Stomach (tissue), 9 donors: ENCODE data around the gene GALR3. TPM values are rescaled to one million over a fixed set of nuclear protein-coding genes. Genes with fewer than 3 reads are reported as not detected.

Source experiments
- DNase-seq, 2 donors: peaks; one replicate each; pipeline versions ENCODE4 v3.0.0 to v3.0.0-alpha.2; 2013 to 2019
- H3K27ac ChIP-seq, 5 donors: fragments of 200-600 bp in 4 of 5; sonication (generic) in 4 of 5; one replicate each; pipeline ENCODE4 v1.5.1; 2013 to 2019; ENCODE audit warnings: mild to moderate bottlenecking in 1 of 5, moderate library complexity in 1 of 5
- H3K27me3 ChIP-seq, 3 donors: fragments of 200-600 bp; sonication (generic); one replicate each; pipeline ENCODE4 v1.5.1; 2017 to 2019; ENCODE audit warnings: mixed run types in 1 of 3
- H3K36me3 ChIP-seq, 4 donors: fragments of 200-600 bp; sonication (generic); 1 replicate in 3 of 4; 2 replicates in 1 of 4; pipeline ENCODE4 v1.5.1; 2016 to 2019
- H3K4me1 ChIP-seq, 4 donors: fragments of 200-600 bp; sonication (generic); one replicate each; pipeline ENCODE4 v1.5.1; 2016 to 2019
- H3K4me3 ChIP-seq, 4 donors: fragments of 200-600 bp; sonication (generic) in 3 of 4; one replicate each; pipeline ENCODE4 v1.5.1; 2016 to 2019; ENCODE audit warnings: mild to moderate bottlenecking in 1 of 4
- H3K9me3 ChIP-seq, 4 donors: fragments of 200-600 bp; sonication (generic); one replicate each; pipeline ENCODE4 v1.5.1; 2016 to 2019
- CTCF ChIP-seq, 7 experiments: fragments of 450-650 bp in 4 of 7; fragments of 200-600 bp in 3 of 7; sonication (generic) in 3 of 7; IDR thresholded peaks; one replicate each; pipeline ENCODE4 v1.5.1; 2016 to 2019; ENCODE audit warnings: antibody characterized with exemption in 7 of 7, control low read depth in 2 of 7, mild to moderate bottlenecking in 1 of 7
- EP300 ChIP-seq: sonication (generic); formaldehyde crosslinking; IDR thresholded peaks from one replicate; pipeline ENCODE4 v1.6.1; 2017; ENCODE audit warnings: antibody characterized with exemption
- POLR2A ChIP-seq, 4 donors: fragments of 450-650 bp; IDR thresholded peaks; one replicate each; pipeline ENCODE4 v1.6.1; 2016; ENCODE audit warnings: antibody characterized with exemption in 4 of 4, control low read depth in 2 of 4, mild to moderate bottlenecking in 1 of 4, moderate library complexity in 1 of 4
- POLR2AphosphoS5 ChIP-seq, 3 donors: sonication (generic); formaldehyde crosslinking; IDR thresholded peaks; one replicate each; pipeline ENCODE4 v1.6.1; 2016; ENCODE audit warnings: antibody characterized with exemption in 3 of 3
- WGBS, 5 donors: extraction: QIAGEN DNeasy Blood & Tissue Kit in 3 of 5; methylation state at CpG; one replicate each; pipeline versions ENCODE4 v1.1.5 to v1.1.7; 2013 to 2018; 5-methylcytosine and 5-hydroxymethylcytosine counted together
- intact Hi-C: fragments of 100-400 bp; cut with DNase I; formaldehyde crosslinking; loops from one replicate; pipeline ENCODE4 v1.15.1; 2023; ENCODE audit warnings: low total_unique reads
- polyA plus RNA-seq, 3 donors: library from polyadenylated mRNA; stranded (reverse); fragments of 200-250 nt; gene quantifications; one replicate each; pipeline ENCODE4 v1.2.3, GENCODE V29; 2013
- total RNA-seq, 5 donors: library from RNA; depleted of rRNA; stranded (reverse); fragments of >200 nt; gene quantifications; one replicate each; pipeline versions ENCODE4 v1.1.0 to v1.2.3, GENCODE V29; 2014 to 2016
- donor health status: healthy with polysubstance abuse.
- donor health status: Bipolar disorder and iron deficiency.
- donor health status: healthy.

GALR3 gene
- total and polyA plus RNA-seq, 8 donors, result not detected

- peaks cover 40 to 68% (median 65%) of the 10 kb centered on the region in 4 donors for H3K36me3 ChIP-seq
- TF ChIP-seq POLR2A (IDR thresholded peaks at IDR 0.05) (no peak), CTCF (IDR thresholded peaks at IDR 0.05) (no peak), POLR2AphosphoS5 (IDR thresholded peaks at IDR 0.05) (no peak), EP300 (no peak)
- no peak overlapping the region for H3K4me3 ChIP-seq
- 56 to 76% (median 70%) methylated on average over 5 of the region's 5 CpGs for WGBS, 5 donors
- H3K27ac ChIP-seq, result no peak overlapping the region
- intact Hi-C loops, result no loop called here
- H3K4me1 ChIP-seq, result peaks cover 28 to 71% (median 59%) of the 10 kb centered on the region in 4 donors
- no peaks in the 10 kb centered on the region for H3K27me3 ChIP-seq
- no peak for DNase-seq
- no peaks in the 10 kb centered on the region for H3K9me3 ChIP-seq
Measured at GRCh38 chr22:37852418-37852817, 29.2 kb downstream of the GALR3 start.

DNA sequence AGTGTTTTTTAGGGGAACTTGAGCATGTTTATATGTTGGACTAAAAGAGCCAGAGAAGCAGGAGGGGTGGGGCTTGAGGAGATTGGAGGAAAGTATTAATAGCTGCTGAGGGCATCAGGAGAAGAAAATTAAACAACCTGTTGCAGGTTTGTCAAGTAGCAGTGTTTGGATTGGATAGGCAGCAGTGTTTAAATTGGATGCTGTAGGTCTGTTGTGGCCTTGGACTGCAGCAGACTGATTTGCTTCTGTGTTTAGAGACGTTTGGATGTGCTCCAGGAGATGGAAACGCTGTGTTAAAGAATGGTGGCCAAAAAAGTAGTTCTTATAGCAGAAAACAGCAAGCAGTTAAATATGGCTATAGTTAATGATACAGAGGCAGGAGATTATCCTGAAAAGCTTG, 31.8 kb downstream of the GALR3 start:
- Histone ChIP-seq H3K27me3 (no peaks in the 10 kb centered on the region), H3K4me1 (peaks cover 18 to 64% (median 47%) of the 10 kb centered on the region in 4 donors), H3K27ac (peak overlapping the region; percentile 16 to 80 (median 37)), H3K9me3 (no peaks in the 10 kb centered on the region), H3K36me3 (peaks cover 61 to 93% (median 90%) of the 10 kb centered on the region in 4 donors), H3K4me3 (no peak overlapping the region)
- WGBS, 5 donors, result 15 to 24% (median 20%) methylated on average over 2 of the region's 2 CpGs
- DNase-seq, result peak in 1 of 2 donors; percentile 40
- TF ChIP-seq POLR2AphosphoS5 (IDR thresholded peaks at IDR 0.05) (peak in 1 of 3 donors; percentile 4), CTCF (IDR thresholded peaks at IDR 0.05) (no peak), POLR2A (IDR thresholded peaks at IDR 0.05) (no peak)
- intact Hi-C loops, result no loop called here

- DNase-seq, result no peak
- peaks cover 18 to 64% (median 47%) of the 10 kb centered on the region in 4 donors for H3K4me1 ChIP-seq
- intact Hi-C loops, result no loop called here
- WGBS, 5 donors, result 84 to 95% (median 89%) methylated on average over 2 of the region's 2 CpGs
- H3K36me3 ChIP-seq, result peaks cover 64 to 98% (median 95%) of the 10 kb centered on the region in 4 donors
- no peak overlapping the region for H3K4me3 ChIP-seq
- H3K27me3 ChIP-seq, result no peaks in the 10 kb centered on the region
- TF ChIP-seq CTCF (IDR thresholded peaks at IDR 0.05), result no peak
- TF ChIP-seq POLR2AphosphoS5 (IDR thresholded peaks at IDR 0.05), result no peak
- TF ChIP-seq EP300, result no peak
- TF ChIP-seq POLR2A (IDR thresholded peaks at IDR 0.05), result no peak
- no peaks in the 10 kb centered on the region for H3K9me3 ChIP-seq
- H3K27ac ChIP-seq, result peak overlapping the region in 3 of 5 donors; percentile 28 to 65 (median 46)
Measured at GRCh38 chr22:37855462-37855861, 32.3 kb downstream of the GALR3 start.

DNA sequence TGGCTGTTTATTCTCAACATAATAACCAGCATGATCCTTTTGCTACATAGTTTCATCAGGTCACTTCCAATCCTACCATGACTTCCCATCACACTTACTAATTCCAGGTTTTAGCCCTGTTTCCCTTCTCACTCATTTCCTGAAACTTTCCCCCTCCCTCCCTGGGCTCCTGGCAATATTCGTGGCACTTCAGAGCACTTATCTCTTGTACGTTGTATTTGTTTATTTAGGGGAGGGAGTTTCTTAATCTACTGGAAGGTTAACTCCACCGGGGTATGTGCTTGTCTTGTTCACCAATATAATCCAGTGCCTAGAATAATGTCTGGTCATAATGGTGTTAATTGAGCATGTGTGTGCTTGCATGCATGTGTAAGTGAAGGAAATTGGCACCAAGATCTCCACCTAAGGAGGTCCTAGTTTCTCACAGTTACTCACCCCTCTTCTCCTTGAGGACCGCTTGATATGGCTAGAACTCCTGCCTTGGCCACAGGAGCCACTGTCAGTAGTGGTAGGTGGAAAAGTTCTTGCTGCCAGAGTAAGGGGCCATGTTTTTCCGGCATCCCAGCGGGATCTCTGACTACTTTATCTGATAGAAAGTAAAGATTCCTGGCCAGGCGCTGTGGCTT, 37.7 kb downstream of the GALR3 start:
- peaks cover 63 to 100% (median 99%) of the 10 kb centered on the region in 4 donors for H3K36me3 ChIP-seq

More for the DNA sequence above, 37.7 kb downstream of the GALR3 start:
- no peaks in the 10 kb centered on the region for H3K27me3 ChIP-seq
- intact Hi-C loops, result loop anchor here (5.0 kb wide), 1 partner anchor 44 kb away; no protein-coding TSS in a partner anchor
- peak overlapping the region; percentile 8 to 63 (median 50) for H3K27ac ChIP-seq
- peak in 1 of 2 donors; percentile 37 for DNase-seq
- H3K4me1 ChIP-seq, result peaks cover 24 to 48% (median 37%) of the 10 kb centered on the region in 4 donors
- H3K9me3 ChIP-seq, result no peaks in the 10 kb centered on the region
- TF ChIP-seq EP300, result no peak
- no peak for TF ChIP-seq POLR2A (IDR thresholded peaks at IDR 0.05)
- TF ChIP-seq CTCF (IDR thresholded peaks at IDR 0.05), result no peak
- TF ChIP-seq POLR2AphosphoS5 (IDR thresholded peaks at IDR 0.05), result no peak
- 22 to 41% (median 37%) methylated on average over 7 of the region's 7 CpGs for WGBS, 5 donors
- no peak overlapping the region for H3K4me3 ChIP-seq
